NCI-H2107 (cell line): ENCODE results near the gene ADCY10.
"Not testable (repeated sequence)": the region's sequence is repeated elsewhere in the genome, so short reads cannot be mapped to it uniquely, and the experiment has no call there.

Source experiments
- DNase-seq: peaks from one replicate; lab custom pipeline; 2025; lab: John Stamatoyannopoulos, UW

Gene ADCY10

GRCh38 chr1:167806235-167806634 is 107.7 kb downstream of the ADCY10 start:
- not testable (repeated sequence) for DNase-seq

- no peak for DNase-seq
These were observed 108.8 kb downstream of the ADCY10 start for GRCh38 chr1:167805041-167805556.

- DNase-seq = peak; percentile 68
These were observed 110.4 kb downstream of the ADCY10 start for GRCh38 chr1:167803358-167804207.

GRCh38 chr1:167802235-167802634 is 111.7 kb downstream of the ADCY10 start:
- no peak for DNase-seq

GRCh38 chr1:167800251-167800650 is 113.7 kb downstream of the ADCY10 start:
- DNase-seq = no peak

GRCh38 chr1:167799747-167800146 is 114.2 kb downstream of the ADCY10 start:
- no peak for DNase-seq

- DNase-seq = no peak
These were observed 115.0 kb downstream of the ADCY10 start for GRCh38 chr1:167798952-167799351.

- DNase-seq = no peak
These were observed 116.9 kb downstream of the ADCY10 start for GRCh38 chr1:167797015-167797414.

- DNase-seq = no peak
These were observed 117.9 kb downstream of the ADCY10 start for GRCh38 chr1:167795810-167796740.

- DNase-seq = no peak
These were observed 119.9 kb downstream of the ADCY10 start for GRCh38 chr1:167794043-167794442.

GRCh38 chr1:167792188-167792565 is 121.8 kb downstream of the ADCY10 start:
- no peak for DNase-seq

GRCh38 chr1:167791281-167792187 is 122.4 kb downstream of the ADCY10 start:
- no peak for DNase-seq

GRCh38 chr1:167790117-167790516 is 123.8 kb downstream of the ADCY10 start:
- no peak for DNase-seq

GRCh38 chr1:167789501-167789900 is 124.4 kb downstream of the ADCY10 start:
- no peak for DNase-seq

- no peak for DNase-seq
These were observed 127.4 kb downstream of the ADCY10 start for GRCh38 chr1:167786502-167786901.

GRCh38 chr1:167784876-167785550 is 128.9 kb downstream of the ADCY10 start:
- no peak for DNase-seq

GRCh38 chr1:167782946-167783345 is 131.0 kb downstream of the ADCY10 start:
- no peak for DNase-seq

- no peak for DNase-seq
These were observed 132.4 kb downstream of the ADCY10 start for GRCh38 chr1:167781558-167781957.

- no peak for DNase-seq
These were observed 136.7 kb downstream of the ADCY10 start for GRCh38 chr1:167777269-167777650.

- no peak for DNase-seq
These were observed 137.2 kb downstream of the ADCY10 start for GRCh38 chr1:167776616-167777268.
